ENCODE measurements around the gene FLAD1.

FLAD1 gene

GRCh38 chr1:154992721-154993571, 9.8 kb downstream of the FLAD1 start:
- DNase-seq (ENCODE audit: low spot score), result no peak

GRCh38 chr1:154993572-154994268, 10.6 kb downstream of the FLAD1 start, which contains the start of gene LENEP:
Gene LENEP, plus strand, starts transcription at chr1:154993586. Its CDS starts 22 bp downstream, at chr1:154993608.
- DNase-seq (ENCODE audit: low spot score), result no peak

GRCh38 chr1:154994269-154994587, 11.1 kb downstream of the FLAD1 start:
- DNase-seq (ENCODE audit: low spot score), result no peak

GRCh38 chr1:154994591-154994990, 11.4 kb downstream of the FLAD1 start:
- DNase-seq (ENCODE audit: low spot score), result no peak

GRCh38 chr1:154995301-154995983, 12.3 kb downstream of the FLAD1 start:
- DNase-seq (ENCODE audit: low spot score), result peak; percentile 65

- no peak for DNase-seq (ENCODE audit: low spot score)
Observed at GRCh38 chr1:154996966-154997701, 14.0 kb downstream of the FLAD1 start.

- no peak for DNase-seq (ENCODE audit: low spot score)
Observed at GRCh38 chr1:154998201-154998780, 15.1 kb downstream of the FLAD1 start.

GRCh38 chr1:154998818-154999570, 15.8 kb downstream of the FLAD1 start:
- peak; percentile 39 for DNase-seq (ENCODE audit: low spot score)

GRCh38 chr1:154999571-155000410, 16.6 kb downstream of the FLAD1 start:
- DNase-seq (ENCODE audit: low spot score), result no peak

GRCh38 chr1:155000411-155000725, 17.2 kb downstream of the FLAD1 start:
- DNase-seq (ENCODE audit: low spot score), result no peak

GRCh38 chr1:155000726-155001424, 17.7 kb downstream of the FLAD1 start:
- peak; percentile 91 for DNase-seq (ENCODE audit: low spot score)

- DNase-seq (ENCODE audit: low spot score), result no peak
Observed at GRCh38 chr1:155001425-155001674, 18.2 kb downstream of the FLAD1 start.

GRCh38 chr1:155001675-155002463, 18.7 kb downstream of the FLAD1 start:
- peak; percentile 98 for DNase-seq (ENCODE audit: low spot score)

- DNase-seq (ENCODE audit: low spot score), result peak; percentile 48
Observed at GRCh38 chr1:155002464-155003226, 19.5 kb downstream of the FLAD1 start, which contains the start of gene ZBTB7B. Gene ZBTB7B, plus strand, starts transcription at chr1:155002802. Its CDS starts 11,859 bp downstream, at chr1:155014661.

- DNase-seq (ENCODE audit: low spot score), result no peak
Observed at GRCh38 chr1:155003227-155003765, 20.2 kb downstream of the FLAD1 start.

- peak; percentile 35 for DNase-seq (ENCODE audit: low spot score)
Observed at GRCh38 chr1:155003766-155004351, 20.7 kb downstream of the FLAD1 start.

GRCh38 chr1:155004352-155005075, 21.4 kb downstream of the FLAD1 start:
- DNase-seq (ENCODE audit: low spot score), result no peak
